K562 (cell line): Measurements from ENCODE around the gene PSMD1. TPM values are rescaled to one million over a fixed set of nuclear protein-coding genes. Genes with fewer than 3 reads are reported as not detected.

ENCODE experiments used
- ATAC-seq: fragments of 200-7000 bp; cut with Tn5 transposase; 3 replicates; pipeline ENCODE4 v1.9.1; 2020; ENCODE audit warnings: moderate library complexity
- BruUV-seq: library from RNA; stranded (reverse); fragments of 400-500 nt; replicated peaks from 2 replicates; lab custom pipeline; 2021; lab: Mats Ljungman, UMichigan
- CTCF ChIA-PET: fragments of 300-600 bp; formaldehyde crosslinking; extraction: SDS; loops from one replicate; lab custom pipeline; 2021; ENCODE audit warnings: low intra/inter-chr PET ratio; lab: Yijun Ruan, JAX
- POLR2A ChIA-PET: fragments of 300-600, 350-650 bp; sonication (Branson Sonifier 250); formaldehyde crosslinking; extraction: SDS; loops from one replicate; lab custom pipeline; 2021; ENCODE audit warnings: antibody characterized with exemption, inconsistent platforms; lab: Yijun Ruan, JAX
- DNase-seq, 4 experiments: peaks; one replicate each; pipeline versions ENCODE4 v3.0.0 to v3.0.0-alpha.2; 2011 to 2018; ENCODE audit warnings: low spot score in 3 of 4, mixed read lengths in 3 of 4; ENCODE audit errors: extremely low read depth in 1 of 4
- FAIRE-seq: peaks from 2 replicates; lab custom pipeline; 2011; peaks lifted over from hg19 to GRCh38; lab: Jason Lieb, UNC
- H2AFZ ChIP-seq: 2 replicates; pipeline ENCODE4 v1.6.0; 2011; ENCODE audit warnings: low read depth, low read length, control low read depth, inconsistent platforms
- H3K27ac ChIP-seq: fragments of 200-600 bp; 3 replicates; pipeline ENCODE4 v1.8.0; 2011; ENCODE audit warnings: low read depth, mild to moderate bottlenecking, control low read depth, inconsistent platforms, low read length, moderate library complexity, mixed read lengths; ENCODE audit errors: extremely low read depth
- H3K27me3 ChIP-seq, 2 experiments: fragments of 300-600 bp in 1 of 2; 2 replicates in 1 of 2; 3 replicates in 1 of 2; pipeline versions ENCODE4 v1.6.0 to v1.8.0; 2011; ENCODE audit warnings: inconsistent platforms in 2 of 2, low read length in 2 of 2, mild to moderate bottlenecking in 1 of 2, mixed read lengths in 1 of 2, moderate library complexity in 1 of 2; ENCODE audit not compliant: control insufficient read depth in 2 of 2, insufficient read depth in 2 of 2
- H3K36me3 ChIP-seq: fragments of 300-600 bp; 3 replicates; pipeline ENCODE4 v1.8.0; 2011; ENCODE audit warnings: mild to moderate bottlenecking, low read length, inconsistent platforms; ENCODE audit not compliant: control insufficient read depth, insufficient read depth
- H3K4me1 ChIP-seq, 2 experiments: fragments of 200-600 bp in 1 of 2; replicated peaks in 1 of 2; 2 replicates in 1 of 2; 3 replicates in 1 of 2; pipeline versions ENCODE4 v1.5.1 to v1.8.0; 2011; ENCODE audit warnings: inconsistent platforms in 2 of 2, low read length in 2 of 2, mild to moderate bottlenecking in 1 of 2, mixed read lengths in 1 of 2, moderate library complexity in 1 of 2; ENCODE audit not compliant: control insufficient read depth in 2 of 2, insufficient read depth in 2 of 2
- H3K4me2 ChIP-seq: 2 replicates; pipeline ENCODE4 v1.6.1; 2011; ENCODE audit warnings: low read length, control low read depth, inconsistent platforms, mixed read lengths; ENCODE audit not compliant: insufficient read depth
- H3K4me3 ChIP-seq: fragments of 200-600 bp; sonication (generic), shearing (Covaris generic); 2 replicates; pipeline ENCODE4 v1.5.1; 2016; ENCODE audit warnings: control low read depth, inconsistent platforms
- H3K79me2 ChIP-seq: fragments of 200-600 bp; 3 replicates; pipeline ENCODE4 v1.8.0; 2011; ENCODE audit warnings: low read length, inconsistent platforms; ENCODE audit not compliant: control insufficient read depth, insufficient read depth
- H3K9ac ChIP-seq, 2 experiments: 2 replicates each; pipeline versions ENCODE4 v1.6.0 to v1.6.1; 2011; ENCODE audit warnings: low read depth in 2 of 2, low read length in 2 of 2, control low read depth in 1 of 2, inconsistent platforms in 1 of 2, mild to moderate bottlenecking in 1 of 2, mixed read lengths in 1 of 2; ENCODE audit not compliant: insufficient read depth in 1 of 2
- H3K9me1 ChIP-seq: one replicate; pipeline ENCODE4 v1.6.0; 2011; ENCODE audit warnings: inconsistent platforms, mild to moderate bottlenecking, low read length, moderate library complexity; ENCODE audit not compliant: control insufficient read depth, insufficient read depth
- H3K9me3 ChIP-seq: replicated peaks from 2 replicates; pipeline ENCODE4 v1.5.1; 2011; ENCODE audit warnings: low read depth, low read length, inconsistent platforms; ENCODE audit not compliant: control insufficient read depth, insufficient read depth
- H4K20me1 ChIP-seq: replicated peaks from 2 replicates; pipeline ENCODE4 v1.6.1; 2011; ENCODE audit warnings: low read length, inconsistent platforms, mixed read lengths; ENCODE audit not compliant: control insufficient read depth, insufficient read depth
- BRD4 ChIP-seq: fragments of 200-600 bp; sonication (generic); IDR thresholded peaks from 2 replicates; pipeline ENCODE4 v1.6.1; 2017; ENCODE audit warnings: inconsistent platforms
- ELF4 ChIP-seq: fragments of 450-650 bp; formaldehyde crosslinking; IDR thresholded peaks from 2 replicates; pipeline ENCODE4 v1.4.0; 2022; ENCODE audit warnings: missing genetic modification characterization
- MECOM ChIP-seq: fragments of 250-450 bp; sonication (Bioruptor Pico); IDR thresholded peaks from 2 replicates; pipeline ENCODE4 v1.8.0; 2022; ENCODE audit warnings: inconsistent platforms
- MLX ChIP-seq, 2 experiments: fragments of 450-650 bp in 1 of 2; sonication (generic) in 1 of 2; formaldehyde crosslinking; conservative IDR thresholded peaks; 2 replicates each; pipeline versions ENCODE4 v1.4.0 to v1.8.1; 2020 to 2022; ENCODE audit warnings: mild to moderate bottlenecking in 1 of 2, missing genetic modification reagents in 1 of 2
- NCOA4 ChIP-seq: fragments of 450-650 bp; IDR thresholded peaks from 2 replicates; pipeline ENCODE4 v1.6.1; 2018; ENCODE audit warnings: mild to moderate bottlenecking; ENCODE audit not compliant: partially characterized antibody
- RBM15 ChIP-seq: fragments of 200-400 bp; formaldehyde crosslinking; IDR thresholded peaks from 2 replicates; pipeline ENCODE4 v1.6.1; 2018; ENCODE audit warnings: mild to moderate bottlenecking, low read length, moderate library complexity; ENCODE audit not compliant: insufficient read depth
- RFX7 ChIP-seq: fragments of 250-450 bp; sonication (Bioruptor Pico); IDR thresholded peaks from 2 replicates; pipeline ENCODE4 v1.5.1; 2021; ENCODE audit warnings: mild to moderate bottlenecking
- STAG1 ChIP-seq: sonication (generic); formaldehyde crosslinking; IDR thresholded peaks from 2 replicates; pipeline ENCODE4 v1.5.0; 2020; ENCODE audit warnings: missing genetic modification reagents, borderline replicate concordance
- WGBS: fragments of 100-300 bp; shearing (Covaris generic); methylation state at CpG from one replicate; pipeline ENCODE4 v1.1.6; 2016; ENCODE audit warnings: low coverage, mixed read lengths; ENCODE audit not compliant: insufficient coverage; ENCODE audit errors: missing lambda C conversion rate; 5-methylcytosine and 5-hydroxymethylcytosine counted together
- in situ Hi-C: fragments of 300-500 bp; cut with MboI; formaldehyde crosslinking; loops from 4 replicates; pipeline ENCODE4 v1.15.0; 2018; ENCODE audit warnings: inconsistent platforms, mixed read lengths
- intact Hi-C: fragments of 100-400 bp; cut with micrococcal nuclease; formaldehyde crosslinking; loops from 2 replicates; pipeline ENCODE4 v1.14.2; 2022
- polyA plus RNA-seq, 8 experiments: library from polyadenylated mRNA; depleted of rRNA in 4 of 8; stranded (reverse) in 5 of 8; unstranded in 3 of 8; fragments of >200 nt; fragmentation: Nextera tagmentation in 2 of 8; fragmentation: Illumina TruSeq in 1 of 8; extraction: Ambion mirVana in 2 of 8; extraction: Trizol in 1 of 8; gene quantifications; 2 replicates each; pipeline versions ENCODE4 v1.2.1 to v1.2.3, GENCODE V29; 2011 to 2014; ENCODE audit warnings: inconsistent platforms in 1 of 8, missing spikeins in 1 of 8
- total RNA-seq, 7 experiments: library from RNA; depleted of rRNA in 6 of 7; stranded (reverse); fragments of >200 nt in 6 of 7; fragmentation: Illumina TruSeq in 2 of 7; extraction: Trizol in 2 of 7; gene quantifications; 2 replicates each; pipeline versions ENCODE4 v1.2.1 to v1.2.3, GENCODE V29; 2011 to 2021; ENCODE audit warnings: low replicate concordance in 1 of 7
- TF ChIP-seq, protein P1 (sequence below): sonication (generic); formaldehyde crosslinking; IDR thresholded peaks from 2 replicates; pipeline ENCODE4 v1.8.1; 2023; ENCODE audit warnings: mild to moderate bottlenecking, missing genetic modification reagents
- TF ChIP-seq, protein P2 (sequence below): sonication (generic); formaldehyde crosslinking; IDR thresholded peaks from 2 replicates; pipeline ENCODE4 v1.8.0; 2022; ENCODE audit warnings: missing genetic modification reagents, mild to moderate bottlenecking, borderline replicate concordance
- TF ChIP-seq, protein P3 (sequence below), 2 experiments: IDR thresholded peaks in 1 of 2; conservative IDR thresholded peaks in 1 of 2; 2 replicates each; pipeline ENCODE4 v1.6.1; 2016; ENCODE audit warnings: low read depth in 2 of 2, mild to moderate bottlenecking in 1 of 2, missing compliant biosample characterization in 1 of 2, missing genetic modification characterization in 1 of 2, moderate library complexity in 1 of 2
- TF ChIP-seq, protein P4 (sequence below): fragments of 450-650 bp; IDR thresholded peaks from 2 replicates; pipeline ENCODE4 v1.6.1; 2016

Gene PSMD1
- total and polyA plus RNA-seq, 9 of the 15 experiments (the other 6 are each of a cell fraction or from before 2014, with no cell fraction given): 100 to 257 (median 147) TPM

DNA sequence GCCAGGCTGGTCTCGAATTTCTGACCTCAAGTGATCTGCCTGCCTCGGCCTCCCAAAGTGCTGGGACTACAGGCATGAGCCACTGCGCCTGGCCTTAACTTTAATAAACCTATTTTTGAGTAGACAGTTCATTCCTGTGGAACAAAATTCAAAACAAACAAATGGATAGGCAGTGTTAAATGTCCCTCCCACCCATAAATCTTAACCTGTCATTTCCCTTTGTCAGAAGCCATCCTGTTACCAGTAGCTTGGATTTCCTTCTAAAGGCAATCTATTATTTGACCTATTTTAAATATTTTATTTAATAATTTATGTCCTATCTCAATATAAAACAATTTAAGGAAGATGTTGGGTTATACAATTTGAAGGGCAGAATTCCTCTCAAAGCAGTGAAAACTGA is 25.9 kb upstream of the PSMD1 start:
- WGBS: 0% methylated on average over 1 of the region's 3 CpGs
- no peak for FAIRE-seq
- BruUV-seq: no TSS peak
- no peak overlapping the region for H3K4me3 ChIP-seq
- no peaks in the 10 kb centered on the region for H3K79me2 ChIP-seq
- H3K4me1 ChIP-seq: no peaks in the 10 kb centered on the region
- H3K27ac ChIP-seq: no peak overlapping the region
- intact Hi-C loops: no loop called here
- H3K9ac ChIP-seq: no peak overlapping the region
- no peaks in the 10 kb centered on the region for H3K9me1 ChIP-seq
- peaks cover 0 to 18% of the 10 kb centered on the region in 2 experiments; a peak in 2 of 5 replicates for H3K27me3 ChIP-seq
- POLR2A ChIA-PET: interaction anchor here (1.9 kb wide), 1 partner anchor 10 kb away, joined by 4 read pairs; no protein-coding TSS in a partner anchor
- H3K36me3 ChIP-seq: no peaks in the 10 kb centered on the region
- H2AFZ ChIP-seq: no peak overlapping the region
- DNase-seq: no peak
- no peaks in the 10 kb centered on the region for H3K9me3 ChIP-seq
- no peak for ATAC-seq
- no peak overlapping the region for H3K4me2 ChIP-seq
- in situ Hi-C loops: no loop called here
- CTCF ChIA-PET: no interaction called here
- no peaks in the 10 kb centered on the region for H4K20me1 ChIP-seq
- TF ChIP-seq BRD4 (no peak), ELF4 (no peak), STAG1 (CRISPR knock-in tag) (no peak), RBM15 (no peak), NCOA4 (no peak), RFX7 (no peak), MLX (CRISPR knock-in tag; conservative IDR thresholded peaks at IDR 0.05) (no peak), MECOM (CRISPR knock-in tag) (no peak)
- TF ChIP-seq, protein P1, sequence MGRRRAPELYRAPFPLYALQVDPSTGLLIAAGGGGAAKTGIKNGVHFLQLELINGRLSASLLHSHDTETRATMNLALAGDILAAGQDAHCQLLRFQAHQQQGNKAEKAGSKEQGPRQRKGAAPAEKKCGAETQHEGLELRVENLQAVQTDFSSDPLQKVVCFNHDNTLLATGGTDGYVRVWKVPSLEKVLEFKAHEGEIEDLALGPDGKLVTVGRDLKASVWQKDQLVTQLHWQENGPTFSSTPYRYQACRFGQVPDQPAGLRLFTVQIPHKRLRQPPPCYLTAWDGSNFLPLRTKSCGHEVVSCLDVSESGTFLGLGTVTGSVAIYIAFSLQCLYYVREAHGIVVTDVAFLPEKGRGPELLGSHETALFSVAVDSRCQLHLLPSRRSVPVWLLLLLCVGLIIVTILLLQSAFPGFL (CRISPR knock-in tag): no peak
- TF ChIP-seq, protein P2, sequence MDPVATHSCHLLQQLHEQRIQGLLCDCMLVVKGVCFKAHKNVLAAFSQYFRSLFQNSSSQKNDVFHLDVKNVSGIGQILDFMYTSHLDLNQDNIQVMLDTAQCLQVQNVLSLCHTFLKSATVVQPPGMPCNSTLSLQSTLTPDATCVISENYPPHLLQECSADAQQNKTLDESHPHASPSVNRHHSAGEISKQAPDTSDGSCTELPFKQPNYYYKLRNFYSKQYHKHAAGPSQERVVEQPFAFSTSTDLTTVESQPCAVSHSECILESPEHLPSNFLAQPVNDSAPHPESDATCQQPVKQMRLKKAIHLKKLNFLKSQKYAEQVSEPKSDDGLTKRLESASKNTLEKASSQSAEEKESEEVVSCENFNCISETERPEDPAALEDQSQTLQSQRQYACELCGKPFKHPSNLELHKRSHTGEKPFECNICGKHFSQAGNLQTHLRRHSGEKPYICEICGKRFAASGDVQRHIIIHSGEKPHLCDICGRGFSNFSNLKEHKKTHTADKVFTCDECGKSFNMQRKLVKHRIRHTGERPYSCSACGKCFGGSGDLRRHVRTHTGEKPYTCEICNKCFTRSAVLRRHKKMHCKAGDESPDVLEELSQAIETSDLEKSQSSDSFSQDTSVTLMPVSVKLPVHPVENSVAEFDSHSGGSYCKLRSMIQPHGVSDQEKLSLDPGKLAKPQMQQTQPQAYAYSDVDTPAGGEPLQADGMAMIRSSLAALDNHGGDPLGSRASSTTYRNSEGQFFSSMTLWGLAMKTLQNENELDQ: no peak
- TF ChIP-seq, protein P3, sequence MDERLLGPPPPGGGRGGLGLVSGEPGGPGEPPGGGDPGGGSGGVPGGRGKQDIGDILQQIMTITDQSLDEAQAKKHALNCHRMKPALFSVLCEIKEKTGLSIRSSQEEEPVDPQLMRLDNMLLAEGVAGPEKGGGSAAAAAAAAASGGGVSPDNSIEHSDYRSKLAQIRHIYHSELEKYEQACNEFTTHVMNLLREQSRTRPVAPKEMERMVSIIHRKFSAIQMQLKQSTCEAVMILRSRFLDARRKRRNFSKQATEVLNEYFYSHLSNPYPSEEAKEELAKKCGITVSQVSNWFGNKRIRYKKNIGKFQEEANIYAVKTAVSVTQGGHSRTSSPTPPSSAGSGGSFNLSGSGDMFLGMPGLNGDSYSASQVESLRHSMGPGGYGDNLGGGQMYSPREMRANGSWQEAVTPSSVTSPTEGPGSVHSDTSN (CRISPR knock-in tag; IDR thresholded peaks at IDR 0.05; ENCODE audit: low read depth): no peak
- TF ChIP-seq, protein P3 (tag; conservative IDR thresholded peaks at IDR 0.05; ENCODE audit: low read depth): peak; percentile 32
- TF ChIP-seq, protein P4, sequence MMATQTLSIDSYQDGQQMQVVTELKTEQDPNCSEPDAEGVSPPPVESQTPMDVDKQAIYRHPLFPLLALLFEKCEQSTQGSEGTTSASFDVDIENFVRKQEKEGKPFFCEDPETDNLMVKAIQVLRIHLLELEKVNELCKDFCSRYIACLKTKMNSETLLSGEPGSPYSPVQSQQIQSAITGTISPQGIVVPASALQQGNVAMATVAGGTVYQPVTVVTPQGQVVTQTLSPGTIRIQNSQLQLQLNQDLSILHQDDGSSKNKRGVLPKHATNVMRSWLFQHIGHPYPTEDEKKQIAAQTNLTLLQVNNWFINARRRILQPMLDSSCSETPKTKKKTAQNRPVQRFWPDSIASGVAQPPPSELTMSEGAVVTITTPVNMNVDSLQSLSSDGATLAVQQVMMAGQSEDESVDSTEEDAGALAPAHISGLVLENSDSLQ: peak; percentile 79
